HG02840 (cell line): Measurements from ENCODE around the gene MFGE8.
"Not testable (repeated sequence)": the region's sequence is repeated elsewhere in the genome, so short reads cannot be mapped to it uniquely, and the experiment has no call there.

Experiments used
- ATAC-seq: cut with Tn5 transposase; IDR thresholded peaks from one replicate; pipeline ENCODE4 v1.9.1; 2021; ENCODE audit warnings: mild to moderate bottlenecking, moderate library complexity, moderate number of reproducible peaks; ENCODE audit not compliant: unreplicated experiment, low FRiP score

Gene MFGE8

GRCh38 chr15:88913017-88913849, at the start of gene MFGE8:
TSS of gene MFGE8 (minus strand) at chr15:88913379. CDS start at chr15:88913319, 60 bp downstream.
- peak; percentile 83 for ATAC-seq

- no peak for ATAC-seq
Observed at GRCh38 chr15:88959445-88959844, 46.3 kb upstream of the MFGE8 start.

GRCh38 chr15:88956906-88957305, 43.7 kb upstream of the MFGE8 start:
- no peak for ATAC-seq

GRCh38 chr15:88956263-88956662, 43.1 kb upstream of the MFGE8 start:
- no peak for ATAC-seq

- ATAC-seq: no peak
Observed at GRCh38 chr15:88954431-88955277, 41.5 kb upstream of the MFGE8 start.

GRCh38 chr15:88950600-88951160, 37.5 kb upstream of the MFGE8 start:
- ATAC-seq: no peak

- ATAC-seq: no peak
Observed at GRCh38 chr15:88949734-88950400, 36.7 kb upstream of the MFGE8 start.

GRCh38 chr15:88940110-88940675, 27.0 kb upstream of the MFGE8 start:
- ATAC-seq: no peak

GRCh38 chr15:88939486-88939806, 26.3 kb upstream of the MFGE8 start:
- no peak for ATAC-seq

GRCh38 chr15:88938802-88939485, 25.8 kb upstream of the MFGE8 start:
- ATAC-seq: no peak

- ATAC-seq: not testable (repeated sequence)
Observed at GRCh38 chr15:88934449-88934848, 21.3 kb upstream of the MFGE8 start.

GRCh38 chr15:88932875-88933330, 19.7 kb upstream of the MFGE8 start:
- no peak for ATAC-seq

- no peak for ATAC-seq
Observed at GRCh38 chr15:88932271-88932874, 19.2 kb upstream of the MFGE8 start.

GRCh38 chr15:88930579-88930978, 17.4 kb upstream of the MFGE8 start:
- ATAC-seq: no peak

GRCh38 chr15:88929358-88930098, 16.3 kb upstream of the MFGE8 start:
- not testable (repeated sequence) for ATAC-seq

- not testable (repeated sequence) for ATAC-seq
Observed at GRCh38 chr15:88928192-88928591, 15.0 kb upstream of the MFGE8 start.

GRCh38 chr15:88925648-88926047, 12.5 kb upstream of the MFGE8 start:
- not testable (repeated sequence) for ATAC-seq

GRCh38 chr15:88920892-88921435, 7.8 kb upstream of the MFGE8 start:
- ATAC-seq: not testable (repeated sequence)
